ENCODE data around the gene C6orf136.

DNA sequence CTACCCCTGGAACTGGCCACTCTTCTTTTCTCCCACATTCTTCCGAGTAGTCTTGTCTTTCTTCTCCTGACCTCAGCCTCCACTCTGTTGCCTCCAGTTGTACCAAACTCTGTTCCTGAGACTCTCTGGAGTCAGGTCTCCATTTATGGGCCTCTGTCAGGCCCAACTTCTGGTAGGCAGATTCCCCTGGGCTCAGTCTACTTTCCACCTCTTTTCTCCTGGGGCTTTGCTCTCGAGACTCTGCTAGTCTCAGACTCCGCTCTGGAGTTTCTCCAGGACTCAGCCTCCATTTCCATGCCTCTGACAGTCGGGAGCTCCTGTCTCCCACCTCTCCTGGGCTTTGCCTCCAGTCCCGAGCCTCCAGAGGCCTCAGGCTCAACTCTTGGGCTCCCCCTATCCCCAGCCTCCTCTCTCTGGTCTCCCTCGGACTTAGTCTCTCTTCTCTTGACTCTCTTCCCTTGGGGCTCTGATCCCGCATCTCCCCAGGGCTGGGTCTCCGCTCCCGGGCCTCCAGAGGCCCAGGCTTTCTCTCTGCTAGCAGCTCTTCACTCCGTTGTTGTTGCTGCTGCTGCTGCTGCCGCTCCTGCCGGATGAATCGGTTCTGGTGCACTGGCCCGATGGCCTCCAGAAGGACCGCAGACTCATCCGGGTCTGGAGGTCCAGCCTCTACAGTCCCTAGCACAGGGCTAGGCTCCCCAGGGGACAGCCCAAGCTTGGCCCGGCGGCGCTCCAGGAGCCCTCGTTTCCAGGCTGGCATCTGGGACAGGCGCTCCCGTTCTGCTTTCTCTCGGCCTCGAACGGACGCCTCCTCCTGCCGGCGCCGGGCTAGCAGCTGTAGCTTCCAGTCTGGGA, 38.5 kb downstream of the C6orf136 start:
- TF ChIP-seq POLR2AphosphoS5 (IDR thresholded peaks at IDR 0.05; ENCODE audit: insufficient read depth in 1 of 2, low read depth in 1 of 2) (no peak), POLR2A (IDR thresholded peaks at IDR 0.05) (no peak)
- TF ChIP-seq, protein P1, sequence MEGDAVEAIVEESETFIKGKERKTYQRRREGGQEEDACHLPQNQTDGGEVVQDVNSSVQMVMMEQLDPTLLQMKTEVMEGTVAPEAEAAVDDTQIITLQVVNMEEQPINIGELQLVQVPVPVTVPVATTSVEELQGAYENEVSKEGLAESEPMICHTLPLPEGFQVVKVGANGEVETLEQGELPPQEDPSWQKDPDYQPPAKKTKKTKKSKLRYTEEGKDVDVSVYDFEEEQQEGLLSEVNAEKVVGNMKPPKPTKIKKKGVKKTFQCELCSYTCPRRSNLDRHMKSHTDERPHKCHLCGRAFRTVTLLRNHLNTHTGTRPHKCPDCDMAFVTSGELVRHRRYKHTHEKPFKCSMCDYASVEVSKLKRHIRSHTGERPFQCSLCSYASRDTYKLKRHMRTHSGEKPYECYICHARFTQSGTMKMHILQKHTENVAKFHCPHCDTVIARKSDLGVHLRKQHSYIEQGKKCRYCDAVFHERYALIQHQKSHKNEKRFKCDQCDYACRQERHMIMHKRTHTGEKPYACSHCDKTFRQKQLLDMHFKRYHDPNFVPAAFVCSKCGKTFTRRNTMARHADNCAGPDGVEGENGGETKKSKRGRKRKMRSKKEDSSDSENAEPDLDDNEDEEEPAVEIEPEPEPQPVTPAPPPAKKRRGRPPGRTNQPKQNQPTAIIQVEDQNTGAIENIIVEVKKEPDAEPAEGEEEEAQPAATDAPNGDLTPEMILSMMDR (IDR thresholded peaks at IDR 0.05): no peak

Measured in vagina (tissue), 2 donors.